ENCODE results near the gene MYO3B. TPM values are rescaled to one million over a fixed set of nuclear protein-coding genes. Genes with fewer than 3 reads are reported as not detected.

The MYO3B gene
- total RNA-seq, 1 donor from 2014 or later: not detected

DNA sequence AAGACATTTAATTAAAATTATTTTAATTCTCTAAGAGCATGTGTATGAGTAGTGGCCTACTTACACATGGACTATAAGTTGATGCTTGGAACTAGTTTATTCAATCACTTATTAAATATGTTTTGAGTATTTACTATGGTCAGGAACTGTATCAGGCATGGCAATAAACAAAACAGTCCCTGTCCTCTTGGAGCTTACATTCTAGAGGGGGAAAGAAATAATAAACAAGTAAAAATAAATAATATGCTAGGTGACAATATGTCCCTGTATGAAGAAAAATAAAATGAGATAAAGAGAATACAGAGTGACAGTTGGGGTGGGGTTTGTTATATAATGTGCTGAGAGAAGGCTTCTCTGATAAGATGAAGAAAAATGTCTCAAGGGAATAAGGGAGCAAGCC lies 74.5 kb downstream of the MYO3B start:
- Mint-ChIP-seq H3K27ac (no peak overlapping the region), H3K27me3 (peaks cover 3% of the 10 kb centered on the region), H3K4me1 (ENCODE audit: low read depth) (peaks cover 2% of the 10 kb centered on the region), H3K9me3 (ENCODE audit: low read depth) (peaks cover 12% of the 10 kb centered on the region), H3K36me3 (ENCODE audit: insufficient read depth) (no peaks in the 10 kb centered on the region), H3K4me3 (ENCODE audit: low read depth) (no peak overlapping the region)
- TF ChIP-seq CTCF (IDR thresholded peaks at IDR 0.05; ENCODE audit: unreplicated experiment): no peak
- DNase-seq (ENCODE audit: low spot score, unreplicated experiment): no peak

GRCh38 chr2:170253721-170254230 lies 75.8 kb downstream of the MYO3B start:
- no peaks in the 10 kb centered on the region for H3K36me3 Mint-ChIP-seq (ENCODE audit: insufficient read depth)
- H3K27ac Mint-ChIP-seq: no peak overlapping the region
- H3K4me3 Mint-ChIP-seq (ENCODE audit: low read depth): no peak overlapping the region
- DNase-seq (ENCODE audit: low spot score, unreplicated experiment): no peak
- H3K27me3 Mint-ChIP-seq: peaks cover 3% of the 10 kb centered on the region
- H3K9me3 Mint-ChIP-seq (ENCODE audit: low read depth): peaks cover 14% of the 10 kb centered on the region
- H3K4me1 Mint-ChIP-seq (ENCODE audit: low read depth): peaks cover 4% of the 10 kb centered on the region
- TF ChIP-seq CTCF (IDR thresholded peaks at IDR 0.05; ENCODE audit: unreplicated experiment): no peak

- no peak for DNase-seq (ENCODE audit: low spot score, unreplicated experiment)
- no peak overlapping the region for H3K4me3 Mint-ChIP-seq (ENCODE audit: low read depth)
- TF ChIP-seq CTCF (IDR thresholded peaks at IDR 0.05; ENCODE audit: unreplicated experiment): no peak
These were observed 76.4 kb downstream of the MYO3B start for GRCh38 chr2:170254293-170254732.

GRCh38 chr2:170255137-170255536 lies 77.2 kb downstream of the MYO3B start:
- Mint-ChIP-seq H3K36me3 (ENCODE audit: insufficient read depth) (no peaks in the 10 kb centered on the region), H3K9me3 (ENCODE audit: low read depth) (peaks cover 15% of the 10 kb centered on the region), H3K4me1 (ENCODE audit: low read depth) (peaks cover 4% of the 10 kb centered on the region), H3K4me3 (ENCODE audit: low read depth) (no peak overlapping the region), H3K27ac (no peak overlapping the region), H3K27me3 (no peaks in the 10 kb centered on the region)
- DNase-seq (ENCODE audit: low spot score, unreplicated experiment): no peak
- no peak for TF ChIP-seq CTCF (IDR thresholded peaks at IDR 0.05; ENCODE audit: unreplicated experiment)

More at GRCh38 chr2:170254293-170254732, 76.4 kb downstream of the MYO3B start:
- H3K27ac Mint-ChIP-seq: no peak overlapping the region
- H3K27me3 Mint-ChIP-seq: peaks cover 3% of the 10 kb centered on the region
- H3K36me3 Mint-ChIP-seq (ENCODE audit: insufficient read depth): no peaks in the 10 kb centered on the region
- H3K9me3 Mint-ChIP-seq (ENCODE audit: low read depth): peaks cover 14% of the 10 kb centered on the region
- H3K4me1 Mint-ChIP-seq (ENCODE audit: low read depth): peaks cover 4% of the 10 kb centered on the region

- Mint-ChIP-seq H3K4me1 (ENCODE audit: low read depth) (peaks cover 4% of the 10 kb centered on the region), H3K4me3 (ENCODE audit: low read depth) (no peak overlapping the region), H3K36me3 (ENCODE audit: insufficient read depth) (no peaks in the 10 kb centered on the region), H3K27me3 (no peaks in the 10 kb centered on the region), H3K9me3 (ENCODE audit: low read depth) (peaks cover 22% of the 10 kb centered on the region), H3K27ac (no peak overlapping the region)
- TF ChIP-seq CTCF (IDR thresholded peaks at IDR 0.05; ENCODE audit: unreplicated experiment): no peak
- DNase-seq (ENCODE audit: low spot score, unreplicated experiment): no peak
These were observed 78.0 kb downstream of the MYO3B start for GRCh38 chr2:170255971-170256370.

Data from progenitor cell of endocrine pancreas (in vitro differentiated cells).